ENCODE data around the gene ZCCHC12. TPM values are rescaled to one million over a fixed set of nuclear protein-coding genes. Genes with fewer than 3 reads are reported as not detected.

ZCCHC12 gene
- total RNA-seq, 4 donors from 2014 or later: 0.37 to 0.72 TPM; not detected in 2

DNA sequence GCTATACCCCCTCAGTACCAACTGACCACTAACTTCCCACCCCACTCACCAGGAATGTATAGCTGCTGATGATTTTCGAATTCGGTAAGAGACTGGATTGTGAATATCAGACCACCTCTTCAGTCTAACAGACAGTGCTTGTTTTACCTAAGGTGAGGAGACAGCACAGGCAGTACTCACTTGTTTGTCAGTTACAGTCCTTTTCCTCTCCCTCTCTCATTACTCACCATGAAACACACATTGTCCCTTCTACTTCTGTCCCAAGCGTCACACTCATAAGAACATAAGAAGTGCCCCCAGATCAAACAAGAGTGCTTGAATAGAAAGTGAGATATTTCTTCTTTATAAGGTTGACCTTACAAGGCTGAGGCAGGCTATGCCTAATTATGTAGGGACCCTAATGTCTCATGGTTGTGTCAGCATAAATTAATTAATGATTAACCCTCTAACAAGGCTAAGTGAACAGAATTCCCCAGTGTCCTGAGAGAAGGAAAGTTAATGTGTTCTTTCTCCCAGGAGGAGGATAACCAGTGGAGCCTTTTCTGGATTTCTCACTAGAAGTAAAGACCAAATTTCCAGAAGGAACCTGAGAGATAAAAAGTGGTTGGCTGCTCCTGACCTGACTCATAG is 32.2 kb downstream of the ZCCHC12 start:
- ATAC-seq (ENCODE audit: low FRiP score) (no peak), DNase-seq (ENCODE audit: low spot score) (no peak)
- TF ChIP-seq, protein P1, sequence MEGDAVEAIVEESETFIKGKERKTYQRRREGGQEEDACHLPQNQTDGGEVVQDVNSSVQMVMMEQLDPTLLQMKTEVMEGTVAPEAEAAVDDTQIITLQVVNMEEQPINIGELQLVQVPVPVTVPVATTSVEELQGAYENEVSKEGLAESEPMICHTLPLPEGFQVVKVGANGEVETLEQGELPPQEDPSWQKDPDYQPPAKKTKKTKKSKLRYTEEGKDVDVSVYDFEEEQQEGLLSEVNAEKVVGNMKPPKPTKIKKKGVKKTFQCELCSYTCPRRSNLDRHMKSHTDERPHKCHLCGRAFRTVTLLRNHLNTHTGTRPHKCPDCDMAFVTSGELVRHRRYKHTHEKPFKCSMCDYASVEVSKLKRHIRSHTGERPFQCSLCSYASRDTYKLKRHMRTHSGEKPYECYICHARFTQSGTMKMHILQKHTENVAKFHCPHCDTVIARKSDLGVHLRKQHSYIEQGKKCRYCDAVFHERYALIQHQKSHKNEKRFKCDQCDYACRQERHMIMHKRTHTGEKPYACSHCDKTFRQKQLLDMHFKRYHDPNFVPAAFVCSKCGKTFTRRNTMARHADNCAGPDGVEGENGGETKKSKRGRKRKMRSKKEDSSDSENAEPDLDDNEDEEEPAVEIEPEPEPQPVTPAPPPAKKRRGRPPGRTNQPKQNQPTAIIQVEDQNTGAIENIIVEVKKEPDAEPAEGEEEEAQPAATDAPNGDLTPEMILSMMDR (IDR thresholded peaks at IDR 0.05): no peak

DNA sequence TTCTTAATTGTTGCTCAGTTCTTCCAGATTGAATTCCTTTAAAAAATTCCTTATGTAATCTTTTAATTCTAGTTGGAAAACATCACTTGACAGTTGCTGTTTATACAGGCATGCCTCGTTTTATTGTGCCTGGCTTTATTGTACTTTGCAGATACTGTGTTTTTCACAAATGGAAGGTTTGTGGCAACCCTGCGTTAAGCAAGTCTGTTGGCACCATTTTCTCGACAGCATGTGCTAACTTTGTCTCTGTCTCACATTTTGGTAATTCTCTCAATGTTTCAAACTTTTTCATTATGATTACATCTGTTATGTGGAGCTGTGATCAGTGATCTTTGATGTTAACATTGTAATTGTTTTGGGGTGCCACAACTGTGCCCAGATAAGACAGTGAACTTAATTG is 33.4 kb downstream of the ZCCHC12 start:
- no peak for ATAC-seq (ENCODE audit: low FRiP score)
- no peak for DNase-seq (ENCODE audit: low spot score)
- TF ChIP-seq, protein P1 (IDR thresholded peaks at IDR 0.05): no peak

DNA sequence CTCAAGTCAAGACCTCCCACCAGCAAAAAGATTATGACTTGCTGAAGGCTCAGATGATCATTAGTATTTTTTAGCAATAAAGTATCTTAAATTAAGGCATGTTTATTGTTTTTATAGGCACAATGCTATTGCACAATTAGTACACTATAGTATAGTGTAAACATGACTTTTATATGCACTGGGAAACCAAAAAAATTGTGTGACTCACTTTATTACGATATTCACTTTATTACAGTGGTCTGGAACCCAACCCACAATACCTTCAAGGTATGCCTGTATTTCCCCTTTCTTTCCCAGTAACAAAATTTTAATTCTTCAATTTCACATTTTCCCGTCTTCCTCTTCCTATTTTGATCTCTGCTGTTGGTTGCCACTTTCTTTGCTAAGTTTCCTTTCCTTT is 37.7 kb downstream of the ZCCHC12 start:
- DNase-seq (ENCODE audit: low spot score) (no peak), ATAC-seq (ENCODE audit: low FRiP score) (no peak)
- TF ChIP-seq, protein P1 (IDR thresholded peaks at IDR 0.05): no peak

DNA sequence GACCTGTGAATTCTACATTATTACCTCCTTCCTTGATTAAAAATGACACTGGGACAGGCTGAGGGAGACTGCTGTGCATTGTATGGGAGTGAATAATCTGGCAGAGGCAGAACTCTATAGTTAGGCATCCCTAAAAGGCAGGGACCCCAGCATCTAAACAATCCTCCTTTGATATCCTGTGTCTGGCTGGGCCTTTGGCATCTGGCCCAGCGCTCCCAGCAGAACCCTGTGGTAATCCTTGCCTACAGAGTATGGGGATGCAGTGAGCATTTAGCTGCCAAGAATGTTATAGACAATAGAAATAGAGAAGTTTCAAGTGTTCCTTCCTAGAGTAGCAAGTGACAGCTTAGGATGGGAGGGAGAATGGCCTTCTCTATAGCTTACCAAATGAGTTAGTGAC is 38.5 kb downstream of the ZCCHC12 start:
- TF ChIP-seq, protein P1 (IDR thresholded peaks at IDR 0.05): no peak
- ATAC-seq (ENCODE audit: low FRiP score) (no peak), DNase-seq (ENCODE audit: low spot score) (no peak)

DNA sequence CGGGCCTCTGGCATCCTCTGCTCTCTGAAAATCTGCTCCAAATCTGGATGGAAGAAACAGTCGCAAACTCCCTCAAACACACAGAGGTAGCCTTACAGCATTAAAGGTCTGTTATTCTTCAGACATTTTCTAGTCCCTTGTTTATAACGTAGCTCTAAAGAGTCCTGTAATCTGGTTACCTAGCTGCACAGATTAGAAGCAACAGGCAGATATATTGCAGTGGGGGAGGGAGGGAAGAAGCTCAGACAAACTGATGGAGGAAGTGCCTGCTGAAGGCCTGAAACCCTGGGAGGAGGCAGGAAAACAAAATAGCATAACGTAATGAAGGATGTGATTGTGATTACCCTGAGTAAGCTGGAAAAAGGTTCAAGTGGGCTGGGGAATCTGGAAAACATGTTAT is 39.4 kb downstream of the ZCCHC12 start:
- DNase-seq (ENCODE audit: low spot score) (no peak), ATAC-seq (ENCODE audit: low FRiP score) (no peak)
- TF ChIP-seq, protein P1 (IDR thresholded peaks at IDR 0.05): no peak

DNA sequence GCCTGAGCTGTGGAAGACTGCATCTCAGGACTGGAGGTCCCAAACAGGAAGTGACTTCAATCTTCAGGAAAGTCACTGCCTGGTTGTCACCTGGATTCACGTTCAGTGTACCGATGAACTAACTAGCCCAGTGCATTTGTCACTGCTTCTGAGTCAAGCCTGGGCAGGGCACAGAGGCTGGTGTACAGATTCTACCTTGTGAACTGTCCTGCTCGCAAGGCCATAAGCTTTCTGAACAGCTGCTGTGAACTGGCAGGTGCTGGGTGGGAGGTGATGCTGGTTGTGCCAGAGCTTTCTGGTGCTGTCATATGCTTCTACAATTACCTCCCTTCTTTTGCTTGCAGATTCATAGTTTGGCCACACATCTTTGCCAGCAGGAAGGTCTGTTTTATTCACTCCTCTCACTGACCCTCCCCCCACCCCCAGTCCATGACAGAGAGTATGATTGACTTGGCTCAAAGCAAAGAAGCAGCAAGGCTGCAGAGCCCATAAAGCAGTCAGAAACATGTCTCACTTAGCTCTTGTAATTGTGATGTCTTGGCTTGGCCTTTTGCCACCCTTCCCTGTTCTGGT is 40.5 kb downstream of the ZCCHC12 start:
- TF ChIP-seq, protein P1 (IDR thresholded peaks at IDR 0.05): no peak
- ATAC-seq (ENCODE audit: low FRiP score) (no peak), DNase-seq (ENCODE audit: low spot score) (no peak)

DNA sequence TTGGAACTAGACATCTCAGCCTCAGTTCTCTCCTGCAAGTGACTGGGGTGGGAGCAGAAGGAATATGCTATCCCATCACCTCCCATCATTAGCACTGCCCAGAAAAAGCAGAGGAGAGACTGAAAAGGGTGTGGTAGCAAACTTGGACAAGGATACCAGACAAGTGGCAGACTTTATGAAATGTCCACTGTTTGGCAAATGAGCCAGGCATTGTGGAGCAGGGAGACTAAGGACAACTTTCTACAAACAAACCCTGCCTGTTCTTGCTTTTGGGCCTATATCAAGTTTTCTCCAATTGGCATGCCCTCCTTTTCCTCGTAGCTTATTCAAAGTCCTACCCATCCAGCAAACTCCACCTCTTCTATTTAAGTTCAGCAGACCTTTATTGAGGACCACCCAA is 41.6 kb downstream of the ZCCHC12 start:
- TF ChIP-seq, protein P1 (IDR thresholded peaks at IDR 0.05): no peak
- no peak for ATAC-seq (ENCODE audit: low FRiP score)
- DNase-seq (ENCODE audit: low spot score): no peak

Data from omental fat pad (tissue), 4 donors.